Endothelial cell (in vitro differentiated cells): ENCODE measurements around the gene CPZ. TPM values are rescaled to one million over a fixed set of nuclear protein-coding genes. Genes with fewer than 3 reads are reported as not detected.

Source experiments
- DNase-seq: peaks from one replicate; pipeline ENCODE4 v3.0.0; 2021; ENCODE audit warnings: low spot score
- H3K27ac Mint-ChIP-seq: one replicate; pipeline ENCODE4 v1.8.0; 2021; ENCODE audit warnings: mixed read lengths, inconsistent platforms; ENCODE audit not compliant: unreplicated experiment
- H3K27me3 Mint-ChIP-seq: one replicate; pipeline ENCODE4 v1.8.0; 2021; ENCODE audit warnings: mild to moderate bottlenecking, moderate library complexity, mixed read lengths, inconsistent platforms; ENCODE audit not compliant: unreplicated experiment
- H3K36me3 Mint-ChIP-seq: one replicate; pipeline ENCODE4 v1.8.0; 2021; ENCODE audit warnings: mild to moderate bottlenecking, low read depth, mixed read lengths, inconsistent platforms; ENCODE audit not compliant: unreplicated experiment
- H3K4me1 Mint-ChIP-seq: one replicate; pipeline ENCODE4 v1.8.0; 2021; ENCODE audit warnings: mild to moderate bottlenecking, mixed read lengths, inconsistent platforms; ENCODE audit not compliant: unreplicated experiment
- H3K4me3 Mint-ChIP-seq: one replicate; pipeline ENCODE4 v1.8.0; 2021; ENCODE audit warnings: mild to moderate bottlenecking, mixed read lengths, inconsistent platforms; ENCODE audit not compliant: unreplicated experiment
- H3K9me3 Mint-ChIP-seq: one replicate; pipeline ENCODE4 v1.8.0; 2021; ENCODE audit warnings: mixed read lengths, inconsistent platforms; ENCODE audit not compliant: unreplicated experiment
- total RNA-seq: library from RNA; stranded (reverse); fragmentation: NEBNext Ultra II Directional; extraction: Animal tissue kit (Norgen Biotek cat#: 25700); gene quantifications from one replicate; pipeline ENCODE4 v1.2.1, GENCODE V29; 2021; ENCODE audit not compliant: unreplicated experiment
- TF ChIP-seq, protein P1 (sequence below): fragments of 200-600 bp; sonication (generic); IDR thresholded peaks from one replicate; pipeline ENCODE4 v1.5.0; 2021; ENCODE audit warnings: antibody characterized with exemption; ENCODE audit not compliant: unreplicated experiment

CPZ gene
- total RNA-seq, 1 donor from 2014 or later, result 0.90 TPM

DNA sequence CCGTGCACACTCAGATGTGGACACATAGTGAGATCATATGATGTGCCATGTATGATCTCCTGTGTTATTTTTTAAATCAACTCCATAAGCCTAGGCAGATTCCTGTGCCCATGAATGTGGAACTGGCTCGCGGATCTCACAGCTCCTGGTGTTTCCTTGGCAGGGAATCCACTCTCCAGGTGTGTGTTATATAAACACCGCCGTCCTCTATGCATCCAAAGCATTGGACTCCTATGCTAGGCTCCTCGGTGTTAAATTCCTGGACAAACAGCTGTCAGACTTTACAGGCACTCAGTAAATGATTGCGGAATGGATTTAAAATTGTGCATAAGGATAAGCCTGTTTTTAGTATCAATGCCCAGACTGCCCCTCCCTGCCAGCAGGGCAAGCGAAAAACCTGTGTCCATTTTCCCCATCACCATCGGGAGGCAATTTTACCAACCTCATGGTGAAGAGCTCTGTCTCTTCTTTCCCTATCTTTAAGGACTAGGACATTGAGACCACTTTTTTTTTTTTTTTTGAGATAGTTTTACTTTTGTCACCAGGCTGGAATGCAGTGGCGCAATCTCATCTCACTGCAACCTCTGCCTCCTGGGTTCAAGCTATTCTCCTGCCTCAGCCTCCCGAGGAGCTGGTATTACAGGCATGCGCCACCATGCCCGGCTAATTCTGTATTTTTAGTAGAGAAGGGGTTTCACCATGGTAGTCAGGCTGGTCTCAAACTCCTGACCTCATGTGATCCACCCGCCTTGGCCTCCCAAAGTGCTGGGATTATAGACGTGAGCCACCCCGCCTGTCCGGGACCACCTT is 36.0 kb upstream of the CPZ start:
- peak overlapping the region; percentile 6 for H3K27ac Mint-ChIP-seq
- no peaks in the 10 kb centered on the region for H3K9me3 Mint-ChIP-seq
- H3K4me3 Mint-ChIP-seq, result no peak overlapping the region
- no peak for DNase-seq
- TF ChIP-seq, protein P1, sequence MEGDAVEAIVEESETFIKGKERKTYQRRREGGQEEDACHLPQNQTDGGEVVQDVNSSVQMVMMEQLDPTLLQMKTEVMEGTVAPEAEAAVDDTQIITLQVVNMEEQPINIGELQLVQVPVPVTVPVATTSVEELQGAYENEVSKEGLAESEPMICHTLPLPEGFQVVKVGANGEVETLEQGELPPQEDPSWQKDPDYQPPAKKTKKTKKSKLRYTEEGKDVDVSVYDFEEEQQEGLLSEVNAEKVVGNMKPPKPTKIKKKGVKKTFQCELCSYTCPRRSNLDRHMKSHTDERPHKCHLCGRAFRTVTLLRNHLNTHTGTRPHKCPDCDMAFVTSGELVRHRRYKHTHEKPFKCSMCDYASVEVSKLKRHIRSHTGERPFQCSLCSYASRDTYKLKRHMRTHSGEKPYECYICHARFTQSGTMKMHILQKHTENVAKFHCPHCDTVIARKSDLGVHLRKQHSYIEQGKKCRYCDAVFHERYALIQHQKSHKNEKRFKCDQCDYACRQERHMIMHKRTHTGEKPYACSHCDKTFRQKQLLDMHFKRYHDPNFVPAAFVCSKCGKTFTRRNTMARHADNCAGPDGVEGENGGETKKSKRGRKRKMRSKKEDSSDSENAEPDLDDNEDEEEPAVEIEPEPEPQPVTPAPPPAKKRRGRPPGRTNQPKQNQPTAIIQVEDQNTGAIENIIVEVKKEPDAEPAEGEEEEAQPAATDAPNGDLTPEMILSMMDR, result no peak
- H3K27me3 Mint-ChIP-seq, result peaks cover 5% of the 10 kb centered on the region
- H3K36me3 Mint-ChIP-seq, result peaks cover 3% of the 10 kb centered on the region
- peaks cover 4% of the 10 kb centered on the region for H3K4me1 Mint-ChIP-seq

DNA sequence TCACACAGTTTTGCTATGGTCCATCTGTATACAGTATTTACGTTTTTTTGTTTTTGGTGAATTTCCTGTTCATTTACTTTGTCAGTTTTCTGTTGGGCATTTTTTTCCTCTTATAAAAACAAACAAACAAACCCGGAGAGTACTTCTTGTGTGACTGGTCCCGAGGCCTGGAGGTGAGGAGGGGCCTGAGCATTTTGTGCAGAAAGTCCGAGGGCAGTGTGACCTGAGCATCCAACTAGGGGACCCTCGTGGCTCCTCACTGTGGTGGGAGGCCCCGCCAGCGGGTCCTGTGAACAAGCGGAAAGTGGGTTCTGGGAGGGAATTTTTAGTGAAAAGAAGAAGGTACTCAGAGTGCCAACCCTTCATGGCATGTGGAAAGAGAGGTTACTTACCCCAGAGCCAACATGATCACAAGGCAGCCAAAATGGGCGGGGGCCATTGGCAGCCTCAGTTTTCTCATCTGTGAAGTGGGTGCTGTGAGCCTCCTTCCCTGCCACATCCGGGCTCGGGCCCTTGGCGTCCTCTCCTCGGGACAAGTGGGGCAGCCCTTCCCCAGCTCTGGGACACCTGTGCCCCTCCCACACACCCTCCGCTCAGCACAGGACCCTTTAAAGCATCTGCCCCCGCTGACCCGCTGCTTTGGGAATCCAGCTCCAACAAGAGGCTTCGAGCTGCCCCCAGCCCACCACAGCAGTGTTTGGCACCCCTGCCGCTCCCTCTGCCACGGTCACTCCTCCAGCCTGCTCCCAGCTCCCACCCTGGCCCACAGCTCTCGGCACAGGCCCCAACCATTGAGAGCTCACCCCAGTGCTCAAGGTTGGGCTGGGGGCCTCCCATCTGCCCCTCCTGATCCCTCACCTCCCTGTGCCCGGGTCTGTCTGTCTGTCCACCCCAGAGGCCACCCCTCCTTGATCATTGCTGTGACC is 35.2 kb upstream of the CPZ start:
- peaks cover 3% of the 10 kb centered on the region for H3K27me3 Mint-ChIP-seq
- peaks cover 12% of the 10 kb centered on the region for H3K4me1 Mint-ChIP-seq
- H3K9me3 Mint-ChIP-seq, result no peaks in the 10 kb centered on the region
- H3K4me3 Mint-ChIP-seq, result peak overlapping the region; percentile 4
- no peak for DNase-seq
- peaks cover 3% of the 10 kb centered on the region for H3K36me3 Mint-ChIP-seq
- TF ChIP-seq, protein P1, result no peak
- peak overlapping the region; percentile 6 for H3K27ac Mint-ChIP-seq

DNA sequence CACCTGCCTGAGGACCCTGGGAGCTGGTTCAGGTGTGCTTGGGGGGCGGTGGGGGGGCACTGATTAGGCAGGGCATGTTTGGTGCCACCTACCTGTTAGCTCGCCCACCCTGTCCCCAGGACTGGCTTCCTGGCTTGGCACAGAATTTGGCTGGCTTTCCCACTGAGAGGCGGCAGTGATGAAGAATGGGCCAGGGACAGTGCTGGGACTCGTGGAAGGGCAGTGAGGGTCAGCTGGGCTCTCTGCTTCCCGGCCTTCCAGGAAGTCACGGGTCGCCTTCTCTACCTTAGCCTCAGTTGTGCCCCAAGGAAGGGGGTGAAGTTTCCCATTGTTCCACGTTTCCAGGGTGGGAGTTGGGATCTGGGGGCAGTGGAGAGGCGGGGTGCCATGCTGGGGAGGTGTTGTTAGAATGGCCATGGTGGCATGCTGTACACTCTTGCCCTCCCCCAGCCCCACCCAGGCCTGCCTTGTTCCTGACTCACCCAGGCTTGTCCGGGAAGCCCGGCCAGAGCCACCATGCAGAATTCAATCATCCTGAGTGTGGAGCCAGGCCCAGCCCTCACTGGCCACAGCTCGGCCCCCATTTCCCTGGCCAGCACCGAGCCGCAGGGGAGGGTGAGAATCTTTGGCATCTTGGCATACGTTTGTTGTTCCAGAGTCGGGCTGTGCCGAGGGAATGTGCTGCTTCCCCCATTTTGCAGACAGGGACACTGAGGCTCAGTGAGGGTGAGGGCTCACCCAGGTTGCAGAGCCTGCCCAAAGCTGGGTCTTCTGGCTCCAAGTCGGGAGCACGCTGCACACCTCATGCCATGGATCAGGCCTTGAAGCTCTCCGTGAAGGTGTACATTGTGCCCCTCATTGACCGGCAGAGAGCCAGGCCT is 34.2 kb upstream of the CPZ start:
- Mint-ChIP-seq H3K27me3 (peaks cover 3% of the 10 kb centered on the region), H3K4me3 (no peak overlapping the region), H3K27ac (no peak overlapping the region), H3K4me1 (peaks cover 13% of the 10 kb centered on the region), H3K36me3 (peaks cover 3% of the 10 kb centered on the region), H3K9me3 (no peaks in the 10 kb centered on the region)
- TF ChIP-seq, protein P1, result no peak
- DNase-seq, result no peak

DNA sequence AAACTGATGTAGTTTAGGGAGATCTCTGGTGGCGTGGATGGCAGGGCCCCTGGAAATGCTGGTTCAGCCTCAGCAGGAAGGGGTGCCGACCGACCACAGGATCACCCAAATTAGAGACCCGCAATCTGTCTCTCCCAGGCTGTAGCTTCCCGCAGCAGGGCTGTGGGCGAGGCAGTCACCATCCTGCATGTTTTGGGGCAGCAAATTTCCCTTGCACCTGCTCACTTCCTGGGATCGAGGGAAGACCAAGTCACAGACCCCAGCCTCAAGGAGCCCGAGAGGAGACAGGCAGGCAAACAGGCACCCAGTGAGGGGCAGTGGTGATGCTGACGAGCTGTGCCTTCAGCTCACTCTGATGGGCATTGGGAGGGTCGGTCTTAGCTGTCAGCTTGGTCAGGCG is 33.6 kb upstream of the CPZ start:
- peaks cover 3% of the 10 kb centered on the region for H3K27me3 Mint-ChIP-seq
- TF ChIP-seq, protein P1, result no peak
- no peaks in the 10 kb centered on the region for H3K9me3 Mint-ChIP-seq
- H3K27ac Mint-ChIP-seq, result no peak overlapping the region
- peaks cover 3% of the 10 kb centered on the region for H3K36me3 Mint-ChIP-seq
- DNase-seq, result no peak
- peaks cover 13% of the 10 kb centered on the region for H3K4me1 Mint-ChIP-seq
- no peak overlapping the region for H3K4me3 Mint-ChIP-seq
